HepG2 (cell line): ENCODE measurements around the gene EGLN2. TPM values are rescaled to one million over a fixed set of nuclear protein-coding genes. Genes with fewer than 3 reads are reported as not detected.

Source experiments
- AGO1 ChIP-seq: fragments of 200-400 bp; formaldehyde crosslinking; IDR thresholded peaks from 2 replicates; pipeline ENCODE4 v1.6.1; 2017; ENCODE audit warnings: mild to moderate bottlenecking, low read depth, low read length, moderate library complexity; ENCODE audit not compliant: poor library complexity, severe bottlenecking
- AHDC1 ChIP-seq: sonication (generic); formaldehyde crosslinking; IDR thresholded peaks from 2 replicates; pipeline ENCODE4 v1.5.1; 2020; ENCODE audit warnings: mild to moderate bottlenecking, missing genetic modification reagents, borderline replicate concordance
- HDAC2 ChIP-seq: sonication (generic); formaldehyde crosslinking; IDR thresholded peaks from 2 replicates; pipeline ENCODE4 v1.4.0; 2020; ENCODE audit warnings: missing genetic modification reagents
- KDM3A ChIP-seq: IDR thresholded peaks from 2 replicates; pipeline ENCODE4 v1.6.1; 2018; ENCODE audit warnings: low read depth, missing compliant biosample characterization
- KDM4B ChIP-seq: sonication (generic); formaldehyde crosslinking; IDR thresholded peaks from 2 replicates; pipeline ENCODE4 v1.4.0; 2020; ENCODE audit warnings: missing genetic modification reagents
- KIAA2018 ChIP-seq: sonication (generic); formaldehyde crosslinking; IDR thresholded peaks from 2 replicates; pipeline ENCODE4 v1.5.0; 2020; ENCODE audit warnings: mild to moderate bottlenecking, missing genetic modification reagents, borderline replicate concordance
- MAFK ChIP-seq, 2 experiments: IDR thresholded peaks in 1 of 2; conservative IDR thresholded peaks in 1 of 2; 2 replicates each; pipeline ENCODE4 v1.6.1; 2011; ENCODE audit warnings: improper control_type of control experiment in 2 of 2, low read length in 2 of 2
- ONECUT2 ChIP-seq: sonication (generic); formaldehyde crosslinking; IDR thresholded peaks from 2 replicates; pipeline ENCODE4 v1.4.0; 2020; ENCODE audit warnings: missing genetic modification reagents
- PCBP1 ChIP-seq: fragments of 200-400 bp; formaldehyde crosslinking; IDR thresholded peaks from 2 replicates; pipeline ENCODE4 v1.6.1; 2017; ENCODE audit warnings: mild to moderate bottlenecking, low read depth, low read length, borderline replicate concordance
- PITX1 ChIP-seq: sonication (generic); formaldehyde crosslinking; IDR thresholded peaks from 2 replicates; pipeline ENCODE4 v1.5.1; 2020; ENCODE audit warnings: mild to moderate bottlenecking, missing genetic modification reagents
- U2AF1 ChIP-seq: fragments of 200-400 bp; formaldehyde crosslinking; optimal IDR thresholded peaks from 2 replicates; pipeline ENCODE3; 2017; ENCODE audit warnings: mild to moderate bottlenecking, low read depth, low read length
- ZNF383 ChIP-seq: sonication (generic); formaldehyde crosslinking; IDR thresholded peaks from 2 replicates; pipeline ENCODE4 v1.4.0; 2020; ENCODE audit warnings: missing genetic modification reagents, mild to moderate bottlenecking, borderline replicate concordance
- ZNF709 ChIP-seq: sonication (generic); formaldehyde crosslinking; IDR thresholded peaks from 2 replicates; pipeline ENCODE4 v1.5.0; 2020; ENCODE audit warnings: mild to moderate bottlenecking, missing genetic modification reagents
- ZNF749 ChIP-seq: sonication (generic); formaldehyde crosslinking; IDR thresholded peaks from 2 replicates; pipeline ENCODE4 v1.8.0; 2022; ENCODE audit warnings: mild to moderate bottlenecking, missing genetic modification reagents, moderate library complexity, borderline replicate concordance
- ZNF781 ChIP-seq: sonication (generic); formaldehyde crosslinking; IDR thresholded peaks from 2 replicates; pipeline ENCODE4 v1.5.1; 2020; ENCODE audit warnings: borderline replicate concordance, mild to moderate bottlenecking, missing genetic modification reagents; ENCODE audit errors: not compliant biosample characterization
- polyA plus RNA-seq, 8 experiments: library from polyadenylated mRNA; depleted of rRNA in 3 of 8; stranded (reverse) in 7 of 8; unstranded in 1 of 8; fragments of >200 nt; fragmentation: Illumina TruSeq in 4 of 8; extraction: Trizol in 4 of 8; gene quantifications; 2 replicates each; pipeline versions ENCODE4 v1.2.1 to v1.2.3, GENCODE V29; 2011 to 2016; ENCODE audit warnings: low read depth in 4 of 8, missing spikeins in 1 of 8, mixed read lengths in 1 of 8; ENCODE audit not compliant: insufficient read depth in 1 of 8
- total RNA-seq, 5 experiments: library from RNA; depleted of rRNA; stranded (reverse); fragments of >200 nt; fragmentation: Illumina TruSeq; extraction: Trizol; gene quantifications; 2 replicates each; pipeline ENCODE4 v1.2.3, GENCODE V29; 2016; ENCODE audit warnings: low read depth in 1 of 5

The EGLN2 gene
- total and polyA plus RNA-seq, 2 of the 13 experiments (the other 11 are each of a cell fraction or from before 2014, with no cell fraction given), result 16.5 to 40.8 TPM

GRCh38 chr19:40799558-40800338, 757 bp downstream of the EGLN2 start (continued):
- TF ChIP-seq KIAA2018 (CRISPR knock-in tag) (no peak), U2AF1 (no peak), ONECUT2 (no peak), PCBP1 (0 out of 2 replicates have a peak, but pooled peaks have one; percentile 14), ZNF781 (CRISPR knock-in tag) (no peak), HDAC2 (CRISPR knock-in tag) (no peak), ZNF749 (CRISPR knock-in tag) (no peak), AGO1 (peak; percentile 47), PITX1 (CRISPR knock-in tag) (no peak), MAFK (conservative IDR thresholded peaks at IDR 0.05 in 1 of 2, IDR thresholded peaks at IDR 0.05 in 1 of 2; ENCODE audit: low read length in 2 of 2) (no peak), KDM3A (CRISPR knock-in tag) (0 out of 2 replicates have a peak, but pooled peaks have one; percentile 42), KDM4B (CRISPR knock-in tag) (no peak), ZNF709 (no peak), AHDC1 (CRISPR knock-in tag) (no peak), ZNF383 (CRISPR knock-in tag) (no peak)
